Activated CD4-positive, alpha-beta memory T cell treated with anti-CD3 and anti-CD28 coated beads, Interleukin-2, amount 10 ng/mL, durations not matched to agents 7 days and 5 days (primary cell): ENCODE data around the gene DIDO1. TPM values are rescaled to one million over a fixed set of nuclear protein-coding genes. Genes with fewer than 3 reads are reported as not detected.

Source experiments
- CTCF ChIA-PET: fragments of 350-600 bp; sonication (Branson Sonifier 250); formaldehyde crosslinking; loops from one replicate; lab custom pipeline; 2021; ENCODE audit warnings: antibody characterized with exemption, inconsistent platforms; lab: Charles Lee
- POLR2A ChIA-PET: fragments of 350-600 bp; sonication (Branson Sonifier 250); formaldehyde crosslinking; loops from one replicate; lab custom pipeline; 2021; ENCODE audit warnings: antibody characterized with exemption; lab: Charles Lee
- DNase-seq: peaks from one replicate; pipeline ENCODE4 v3.0.0-alpha.2; 2020
- H3K27ac Mint-ChIP-seq: one replicate; pipeline ENCODE4 v1.8.0; 2021; ENCODE audit warnings: mild to moderate bottlenecking, mixed read lengths
- H3K27me3 Mint-ChIP-seq: one replicate; pipeline ENCODE4 v1.8.0; 2021; ENCODE audit warnings: mixed read lengths
- H3K36me3 Mint-ChIP-seq: one replicate; pipeline ENCODE4 v1.8.0; 2021; ENCODE audit warnings: low read depth, mixed read lengths
- H3K4me1 Mint-ChIP-seq: one replicate; pipeline ENCODE4 v1.8.0; 2021; ENCODE audit warnings: mixed read lengths
- H3K4me3 Mint-ChIP-seq: one replicate; pipeline ENCODE4 v1.8.0; 2021; ENCODE audit warnings: mild to moderate bottlenecking, mixed read lengths
- H3K9me3 Mint-ChIP-seq: one replicate; pipeline ENCODE4 v1.8.0; 2021; ENCODE audit warnings: mixed read lengths
- total RNA-seq, 2 experiments: library from RNA; stranded (reverse); gene quantifications; one replicate each; pipeline ENCODE4 v1.2.3, GENCODE V29; 2021

The DIDO1 gene
- total RNA-seq, 2 experiments from 2014 or later: 62.2 to 66.2 TPM

DNA sequence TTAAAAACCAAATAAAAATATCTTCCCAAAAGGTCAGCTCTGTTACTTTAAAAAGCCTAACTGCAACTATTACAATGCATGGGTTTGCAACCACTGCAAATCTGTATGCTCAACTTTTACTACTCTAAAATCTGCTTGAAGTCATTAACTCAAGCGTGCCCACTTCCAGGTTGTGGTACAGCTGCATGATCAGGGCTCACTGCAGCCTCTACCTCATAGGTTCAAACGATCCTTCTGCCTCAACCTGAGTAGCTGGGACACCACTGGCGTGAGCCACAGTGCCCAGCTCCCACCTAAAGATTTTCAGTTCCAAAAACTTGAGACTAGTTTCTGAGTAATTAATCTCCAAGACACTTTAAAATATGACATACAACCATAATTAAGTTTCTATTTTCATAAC is 8.2 kb downstream of the DIDO1 start:
- Mint-ChIP-seq H3K4me1 (peaks cover 80% of the 10 kb centered on the region), H3K36me3 (peaks cover 26% of the 10 kb centered on the region), H3K4me3 (peak overlapping the region; percentile 66), H3K9me3 (no peaks in the 10 kb centered on the region), H3K27ac (peak overlapping the region; percentile 92), H3K27me3 (no peaks in the 10 kb centered on the region)
- DNase-seq: peak; percentile 72
- ChIA-PET POLR2A (interaction anchor here (0.8 to 13.7 kb wide), 14 partner anchors 8 to 267 kb away, joined by 3 to 230 read pairs (median 5); partner anchors contain the start of genes DIDO1, GID8, SLC17A9 and TCFL5), CTCF (interaction anchor here (0.7 to 7.0 kb wide), 11 partner anchors 10 to 63 kb away, joined by 3 to 58 read pairs (median 7); partner anchors contain the start of gene GID8)

DNA sequence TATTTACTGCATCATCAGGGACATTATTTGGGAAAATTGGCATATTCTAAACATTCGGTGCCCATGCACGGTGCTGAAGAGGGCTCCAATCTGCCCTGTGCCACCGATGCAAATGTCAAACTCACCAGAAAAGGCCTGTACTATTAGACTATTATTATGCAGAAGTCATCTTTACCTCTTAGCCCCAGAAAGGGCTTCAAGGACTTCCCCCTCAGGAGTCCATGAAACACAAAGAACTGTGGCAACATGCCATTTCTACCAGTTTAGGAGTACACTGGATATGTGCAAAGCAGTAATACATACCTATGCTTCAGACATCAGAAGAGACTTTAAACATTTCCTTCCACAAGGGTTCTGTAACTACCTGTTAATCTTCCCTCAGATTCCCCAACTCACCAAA is 8.6 kb downstream of the DIDO1 start:
- POLR2A ChIA-PET: interaction anchor here (0.8 to 13.7 kb wide), 12 partner anchors 9 to 266 kb away, joined by 3 to 230 read pairs (median 4); partner anchors contain the start of genes DIDO1 and GID8
- peaks cover 28% of the 10 kb centered on the region for H3K36me3 Mint-ChIP-seq
- H3K9me3 Mint-ChIP-seq: no peaks in the 10 kb centered on the region
- peak overlapping the region; percentile 66 for H3K4me3 Mint-ChIP-seq
- peak overlapping the region; percentile 92 for H3K27ac Mint-ChIP-seq
- H3K4me1 Mint-ChIP-seq: peaks cover 77% of the 10 kb centered on the region
- no peaks in the 10 kb centered on the region for H3K27me3 Mint-ChIP-seq
- CTCF ChIA-PET: interaction anchor here (0.6 to 7.0 kb wide), 9 partner anchors 10 to 46 kb away, joined by 3 to 58 read pairs (median 7); partner anchors contain the start of gene GID8
- DNase-seq: no peak

GRCh38 chr20:62916703-62917476 is 9.4 kb downstream of the DIDO1 start:
- Mint-ChIP-seq H3K27me3 (no peaks in the 10 kb centered on the region), H3K9me3 (no peaks in the 10 kb centered on the region), H3K4me3 (no peak overlapping the region), H3K36me3 (peaks cover 30% of the 10 kb centered on the region), H3K4me1 (peaks cover 68% of the 10 kb centered on the region), H3K27ac (peak overlapping the region; percentile 69)
- no peak for DNase-seq
- ChIA-PET CTCF (interaction anchor here (0.6 to 7.0 kb wide), 7 partner anchors 9 to 55 kb away, joined by 3 to 58 read pairs (median 7); partner anchors contain the start of gene GID8), POLR2A (interaction anchor here (1.4 to 13.7 kb wide), 4 partner anchors 9 to 20 kb away, joined by 4 to 230 read pairs (median 76); partner anchors contain the start of genes DIDO1 and GID8)

DNA sequence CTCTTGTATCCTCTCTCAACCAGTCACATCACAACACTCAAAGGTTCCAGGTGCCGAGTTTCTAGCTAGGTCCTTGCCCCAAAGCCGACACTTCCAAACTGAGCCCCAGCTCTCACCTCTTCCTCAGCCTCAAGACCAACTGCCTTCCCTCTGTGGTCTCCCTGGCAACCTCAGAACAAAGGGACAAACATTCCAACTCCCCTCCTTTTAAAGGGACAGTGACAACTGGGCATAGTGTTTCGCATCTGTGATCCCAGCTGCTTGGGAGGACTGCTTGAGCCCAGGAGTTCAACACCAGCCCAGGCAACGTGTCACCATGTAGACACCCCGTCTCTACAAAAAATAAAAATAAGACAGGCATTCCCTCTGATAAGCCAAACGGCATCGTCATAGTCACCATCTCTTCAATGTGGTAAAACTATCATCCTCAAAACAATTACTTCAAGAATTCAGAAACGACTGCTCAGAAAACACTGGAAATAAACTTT is 11.3 kb downstream of the DIDO1 start:
- Mint-ChIP-seq H3K4me1 (peaks cover 62% of the 10 kb centered on the region), H3K27me3 (no peaks in the 10 kb centered on the region), H3K36me3 (peaks cover 40% of the 10 kb centered on the region), H3K4me3 (no peak overlapping the region), H3K9me3 (no peaks in the 10 kb centered on the region), H3K27ac (peak overlapping the region; percentile 40)
- DNase-seq: no peak
- POLR2A ChIA-PET: interaction anchor here (9.6 to 11.2 kb wide), 2 partner anchors 11 to 14 kb away, joined by 64 to 88 read pairs; partner anchors contain the start of gene DIDO1
- CTCF ChIA-PET: interaction anchor here (6.4 to 7.0 kb wide), 2 partner anchors 7 to 13 kb away, joined by 54 to 58 read pairs; no protein-coding TSS in a partner anchor

GRCh38 chr20:62914436-62914835 is 11.9 kb downstream of the DIDO1 start:
- H3K4me1 Mint-ChIP-seq: peaks cover 60% of the 10 kb centered on the region
- POLR2A ChIA-PET: interaction anchor here (1.1 to 11.2 kb wide), 3 partner anchors 12 to 22 kb away, joined by 4 to 88 read pairs (median 64); partner anchors contain the start of gene DIDO1
- H3K36me3 Mint-ChIP-seq: peaks cover 46% of the 10 kb centered on the region
- H3K4me3 Mint-ChIP-seq: no peak overlapping the region
- H3K9me3 Mint-ChIP-seq: no peaks in the 10 kb centered on the region
- DNase-seq: no peak
- no peak overlapping the region for H3K27ac Mint-ChIP-seq
- CTCF ChIA-PET: interaction anchor here (0.8 to 6.4 kb wide), 3 partner anchors 13 to 58 kb away, joined by 3 to 54 read pairs (median 4); partner anchors contain the start of gene GID8
- H3K27me3 Mint-ChIP-seq: no peaks in the 10 kb centered on the region

DNA sequence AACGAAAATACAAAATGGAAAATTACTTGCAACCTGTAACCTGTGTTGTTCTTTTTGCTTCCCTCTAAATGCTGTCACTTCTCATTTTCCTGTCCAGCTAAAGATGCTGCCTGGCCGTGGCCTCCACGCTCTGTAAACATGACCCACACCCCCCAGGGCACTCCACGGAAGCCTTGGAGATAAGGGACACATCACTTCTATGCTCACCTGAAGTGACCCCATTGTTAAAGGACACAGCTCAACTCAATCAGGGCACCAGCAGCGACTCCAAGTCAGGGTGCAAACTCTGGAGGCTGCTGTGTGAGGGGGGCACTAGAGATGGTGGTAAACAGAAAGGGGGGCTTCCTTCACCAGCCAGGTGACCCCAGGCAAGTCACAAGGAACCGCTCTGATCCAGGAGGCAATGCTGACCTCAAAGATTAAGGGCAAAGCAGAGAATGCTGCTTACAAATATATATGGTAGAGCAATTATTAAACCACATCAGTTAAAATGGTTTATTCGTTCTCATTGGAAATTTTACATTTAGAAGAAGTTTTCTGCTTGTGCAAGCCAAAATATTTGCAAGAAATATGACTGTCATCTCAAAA is 13.2 kb downstream of the DIDO1 start:
- ChIA-PET CTCF (interaction anchor here (0.7 to 6.4 kb wide), 2 partner anchors 12 to 569 kb away, joined by 3 to 54 read pairs; no protein-coding TSS in a partner anchor), POLR2A (interaction anchor here (9.6 to 11.2 kb wide), 2 partner anchors 12 to 13 kb away, joined by 64 to 88 read pairs; partner anchors contain the start of gene DIDO1)
- Mint-ChIP-seq H3K9me3 (no peaks in the 10 kb centered on the region), H3K27me3 (no peaks in the 10 kb centered on the region), H3K4me3 (no peak overlapping the region), H3K27ac (no peak overlapping the region), H3K4me1 (peaks cover 49% of the 10 kb centered on the region), H3K36me3 (peaks cover 55% of the 10 kb centered on the region)
- no peak for DNase-seq

- no peak for DNase-seq
- H3K36me3 Mint-ChIP-seq: peaks cover 64% of the 10 kb centered on the region
- no peaks in the 10 kb centered on the region for H3K9me3 Mint-ChIP-seq
- H3K27me3 Mint-ChIP-seq: no peaks in the 10 kb centered on the region
- peaks cover 38% of the 10 kb centered on the region for H3K4me1 Mint-ChIP-seq
- no peak overlapping the region for H3K27ac Mint-ChIP-seq
- no peak overlapping the region for H3K4me3 Mint-ChIP-seq
- CTCF ChIA-PET: interaction anchor here (6.4 kb wide), 1 partner anchor 10 kb away, joined by 54 read pairs; no protein-coding TSS in a partner anchor
- POLR2A ChIA-PET: interaction anchor here (0.8 to 11.2 kb wide), 3 partner anchors 9 to 23 kb away, joined by 3 to 64 read pairs (median 3); partner anchors contain the start of gene DIDO1
These were observed 14.5 kb downstream of the DIDO1 start for GRCh38 chr20:62911701-62912280.

DNA sequence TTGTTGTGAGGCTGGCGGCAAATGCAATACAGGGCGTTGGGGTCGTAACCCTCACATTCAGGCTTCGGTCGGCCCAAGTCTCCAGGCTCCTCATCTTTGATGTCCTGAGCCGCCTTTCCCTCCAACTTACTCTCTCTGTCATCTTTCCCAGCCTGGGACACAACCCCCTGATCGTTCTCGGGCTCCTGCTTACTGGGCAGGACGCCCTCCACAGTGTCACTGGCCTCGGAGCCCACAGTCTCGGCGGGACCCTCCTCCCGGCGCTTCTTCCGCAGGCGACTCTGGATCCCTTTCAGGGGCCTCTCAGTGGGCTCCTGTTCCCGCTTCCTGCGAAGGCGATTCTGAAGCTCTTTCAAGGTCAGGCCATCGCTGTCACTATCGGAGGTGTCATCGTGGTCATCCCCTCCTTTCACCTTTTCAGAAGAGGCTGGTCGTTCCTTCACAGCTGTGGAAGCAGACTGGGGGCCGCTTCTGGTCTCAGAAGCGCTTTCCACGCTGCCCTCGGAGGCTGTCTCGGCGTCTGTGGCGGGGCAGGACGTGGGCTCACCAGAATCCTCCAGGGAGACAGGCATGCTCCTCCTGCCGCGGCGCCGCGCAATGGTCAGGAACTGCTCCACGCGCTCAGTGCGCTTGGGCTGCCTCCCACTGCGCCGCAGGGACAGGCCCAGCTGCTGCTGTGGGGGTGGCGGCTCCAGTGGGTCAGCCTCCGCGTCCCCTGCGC is 15.4 kb downstream of the DIDO1 start:
- no peak for DNase-seq
- H3K4me3 Mint-ChIP-seq: no peak overlapping the region
- ChIA-PET POLR2A (interaction anchor here (1.0 to 11.2 kb wide), 3 partner anchors 9 to 15 kb away, joined by 3 to 64 read pairs (median 3); partner anchors contain the start of gene DIDO1), CTCF (interaction anchor here (6.4 kb wide), 1 partner anchor 9 kb away, joined by 54 read pairs; no protein-coding TSS in a partner anchor)
- H3K27ac Mint-ChIP-seq: no peak overlapping the region
- H3K9me3 Mint-ChIP-seq: no peaks in the 10 kb centered on the region
- H3K4me1 Mint-ChIP-seq: peaks cover 31% of the 10 kb centered on the region
- no peaks in the 10 kb centered on the region for H3K27me3 Mint-ChIP-seq
- peaks cover 70% of the 10 kb centered on the region for H3K36me3 Mint-ChIP-seq

DNA sequence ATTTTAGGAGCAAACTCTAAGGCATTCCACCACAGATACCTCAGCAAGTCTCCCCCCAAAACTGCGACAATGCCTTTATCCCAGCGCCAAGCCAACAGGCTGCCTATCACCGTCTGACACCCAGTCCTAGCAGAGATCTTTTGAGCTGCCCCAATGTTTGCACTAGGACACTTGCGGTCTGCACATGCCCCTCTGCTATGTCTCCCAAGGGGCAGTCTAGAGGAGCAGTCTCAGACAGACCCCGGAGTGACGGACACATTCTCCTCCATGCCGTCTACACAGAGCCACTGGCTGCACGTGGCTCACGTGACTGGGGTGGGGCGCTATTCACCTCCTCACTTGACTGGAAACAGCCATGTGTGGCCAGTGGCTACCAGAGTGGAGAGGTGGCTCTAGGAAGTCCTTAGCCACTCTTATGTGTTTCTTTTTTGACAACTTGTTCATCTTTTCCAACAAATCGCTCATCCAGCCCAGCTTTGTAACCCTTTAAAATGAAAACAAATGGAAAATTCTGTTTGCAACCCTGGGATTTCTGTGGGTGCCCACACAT is 16.0 kb downstream of the DIDO1 start:
- H3K4me1 Mint-ChIP-seq: peaks cover 25% of the 10 kb centered on the region
- POLR2A ChIA-PET: interaction anchor here (1.0 to 11.2 kb wide), 3 partner anchors 9 to 16 kb away, joined by 3 to 64 read pairs (median 3); partner anchors contain the start of gene DIDO1
- H3K36me3 Mint-ChIP-seq: peaks cover 76% of the 10 kb centered on the region
- H3K27me3 Mint-ChIP-seq: no peaks in the 10 kb centered on the region
- H3K4me3 Mint-ChIP-seq: no peak overlapping the region
- DNase-seq: no peak
- H3K27ac Mint-ChIP-seq: no peak overlapping the region
- CTCF ChIA-PET: no interaction called here
- H3K9me3 Mint-ChIP-seq: no peaks in the 10 kb centered on the region

- H3K27me3 Mint-ChIP-seq: no peaks in the 10 kb centered on the region
- H3K36me3 Mint-ChIP-seq: peaks cover 81% of the 10 kb centered on the region
- H3K4me1 Mint-ChIP-seq: peaks cover 21% of the 10 kb centered on the region
- DNase-seq: no peak
- ChIA-PET CTCF (interaction anchor here (2.2 to 3.1 kb wide), 2 partner anchors 9 to 11 kb away, joined by 16 to 58 read pairs; no protein-coding TSS in a partner anchor), POLR2A (interaction anchor here (1.1 to 11.2 kb wide), 5 partner anchors 8 to 28 kb away, joined by 3 to 64 read pairs (median 8); partner anchors contain the start of genes DIDO1 and GID8)
- H3K27ac Mint-ChIP-seq: no peak overlapping the region
- no peak overlapping the region for H3K4me3 Mint-ChIP-seq
- H3K9me3 Mint-ChIP-seq: no peaks in the 10 kb centered on the region
These were observed 17.1 kb downstream of the DIDO1 start for GRCh38 chr20:62908971-62909791.
